H1 (cell line): Measurements from ENCODE around the gene CD200R1L. TPM values are rescaled to one million over a fixed set of nuclear protein-coding genes. Genes with fewer than 3 reads are reported as not detected.

Source experiments
- CTCF ChIA-PET: fragments of 300-600 bp; sonication (Branson Sonifier 250); formaldehyde crosslinking; loops from one replicate; lab custom pipeline; 2021; ENCODE audit not compliant: partially characterized antibody; lab: Charles Lee
- POLR2A ChIA-PET: fragments of 300-600 bp; sonication (Branson Sonifier 250); formaldehyde crosslinking; loops from one replicate; lab custom pipeline; 2021; ENCODE audit warnings: inconsistent platforms; ENCODE audit not compliant: partially characterized antibody; lab: Charles Lee
- DNase-seq, 2 experiments: peaks; one replicate each; pipeline versions ENCODE4 v3.0.0 to v3.0.0-alpha.2; 2010 to 2022; ENCODE audit warnings: low spot score in 2 of 2, low read depth in 1 of 2, mixed read lengths in 1 of 2
- FAIRE-seq: peaks from 2 replicates; lab custom pipeline; 2011; peaks lifted over from hg19 to GRCh38; lab: Jason Lieb, UNC
- H2AFZ ChIP-seq: 2 replicates; pipeline ENCODE4 v1.8.1; 2012; ENCODE audit warnings: low read length, inconsistent platforms
- H2AK5ac ChIP-seq: 2 replicates; pipeline ENCODE4 v1.6.1; 2013; ENCODE audit warnings: low read depth, low read length
- H2BK120ac ChIP-seq: replicated peaks from 2 replicates; pipeline ENCODE3; 2013; ENCODE audit warnings: low read depth, low read length, inconsistent platforms
- H2BK12ac ChIP-seq: 2 replicates; pipeline ENCODE4 v1.6.1; 2013; ENCODE audit warnings: low read depth, low read length
- H2BK15ac ChIP-seq: 2 replicates; pipeline ENCODE4 v1.6.1; 2013; ENCODE audit warnings: low read length
- H2BK20ac ChIP-seq: 2 replicates; pipeline ENCODE4 v1.6.1; 2013; ENCODE audit warnings: low read length
- H2BK5ac ChIP-seq: 2 replicates; pipeline ENCODE4 v1.6.1; 2013; ENCODE audit warnings: low read depth, low read length
- H3K14ac ChIP-seq: 2 replicates; pipeline ENCODE4 v1.6.1; 2013; ENCODE audit warnings: inconsistent platforms; ENCODE audit not compliant: insufficient read length
- H3K18ac ChIP-seq: 2 replicates; pipeline ENCODE4 v1.6.1; 2013; ENCODE audit warnings: low read length; ENCODE audit errors: extremely low read depth
- H3K23ac ChIP-seq: 2 replicates; pipeline ENCODE4 v1.6.1; 2013; ENCODE audit warnings: inconsistent platforms; ENCODE audit not compliant: insufficient read length
- H3K23me2 ChIP-seq: 2 replicates; pipeline ENCODE4 v1.6.1; 2013; ENCODE audit warnings: low read depth, low read length
- H3K27ac ChIP-seq: 2 replicates; pipeline ENCODE4 v1.6.1; 2011; ENCODE audit warnings: low read depth, low read length, inconsistent platforms
- H3K27me3 ChIP-seq, 4 experiments: replicated peaks in 1 of 4; 1 replicate in 1 of 4; 2 replicates in 3 of 4; pipeline versions ENCODE4 v1.6.1 to v1.8.1; 2011 to 2013; ENCODE audit warnings: low read length in 3 of 4, mild to moderate bottlenecking in 3 of 4, inconsistent platforms in 2 of 4, mixed read lengths in 2 of 4, moderate library complexity in 1 of 4; ENCODE audit not compliant: control insufficient read depth in 3 of 4, insufficient read depth in 3 of 4; ENCODE audit errors: extremely low read depth in 1 of 4
- H3K36me3 ChIP-seq, 4 experiments: 2 replicates each; pipeline versions ENCODE4 v1.6.1 to v1.8.1; 2011 to 2013; ENCODE audit warnings: mild to moderate bottlenecking in 4 of 4, low read length in 3 of 4, moderate library complexity in 2 of 4, control low read depth in 1 of 4, inconsistent platforms in 1 of 4; ENCODE audit not compliant: insufficient read depth in 4 of 4, control insufficient read depth in 2 of 4
- H3K4ac ChIP-seq: replicated peaks from 2 replicates; pipeline ENCODE3; 2013; ENCODE audit warnings: low read length, low read depth, mixed read lengths, inconsistent platforms; ENCODE audit not compliant: insufficient read length
- H3K4me1 ChIP-seq, 4 experiments: replicated peaks in 1 of 4; 1 replicate in 1 of 4; 2 replicates in 3 of 4; pipeline versions ENCODE4 v1.6.1 to v1.8.1; 2011 to 2013; ENCODE audit warnings: low read length in 3 of 4, inconsistent platforms in 2 of 4, mixed read lengths in 1 of 4; ENCODE audit not compliant: insufficient read depth in 4 of 4, control insufficient read depth in 3 of 4
- H3K4me2 ChIP-seq, 2 experiments: 2 replicates each; pipeline versions ENCODE4 v1.6.1 to v1.8.1; 2011 to 2013; ENCODE audit warnings: low read depth in 2 of 2, low read length in 2 of 2, control low read depth in 1 of 2, inconsistent platforms in 1 of 2, mild to moderate bottlenecking in 1 of 2; ENCODE audit not compliant: insufficient read depth in 1 of 2
- H3K4me3 ChIP-seq, 4 experiments: fragments of 200-600, 300-600 bp in 1 of 4; sonication (generic), shearing (Covaris generic), sonication (Bioruptor Twin) in 1 of 4; 2 replicates each; pipeline versions ENCODE4 v1.5.1 to v1.8.1; 2011 to 2016; ENCODE audit warnings: low read length in 4 of 4, low read depth in 3 of 4, control low read depth in 2 of 4, inconsistent platforms in 2 of 4, mild to moderate bottlenecking in 2 of 4, mixed read lengths in 1 of 4, moderate library complexity in 1 of 4; ENCODE audit not compliant: insufficient read depth in 2 of 4; ENCODE audit errors: extremely low read depth in 1 of 4
- H3K56ac ChIP-seq: replicated peaks from 2 replicates; pipeline ENCODE3; 2013; ENCODE audit warnings: low read depth, mild to moderate bottlenecking, mixed read lengths, low read length, inconsistent platforms; ENCODE audit not compliant: insufficient read length
- H3K79me1 ChIP-seq: 2 replicates; pipeline ENCODE4 v1.6.1; 2013; ENCODE audit warnings: low read depth, low read length, control low read depth
- H3K79me2 ChIP-seq, 2 experiments: 2 replicates each; pipeline versions ENCODE4 v1.6.1 to v1.8.1; 2012 to 2013; ENCODE audit warnings: low read length in 2 of 2, mild to moderate bottlenecking in 2 of 2, inconsistent platforms in 1 of 2; ENCODE audit not compliant: insufficient read depth in 2 of 2, control insufficient read depth in 1 of 2
- H3K9ac ChIP-seq, 4 experiments: replicated peaks in 1 of 4; 1 replicate in 1 of 4; 2 replicates in 3 of 4; pipeline versions ENCODE4 v1.6.1 to v1.8.1; 2011 to 2013; ENCODE audit warnings: low read depth in 3 of 4, low read length in 3 of 4, control low read depth in 2 of 4, mild to moderate bottlenecking in 2 of 4, moderate library complexity in 2 of 4, inconsistent platforms in 1 of 4; ENCODE audit errors: extremely low read depth in 1 of 4
- H3K9me3 ChIP-seq, 2 experiments: 2 replicates each; pipeline versions ENCODE4 v1.6.1 to v1.8.1; 2012 to 2013; ENCODE audit warnings: mild to moderate bottlenecking in 2 of 2, moderate library complexity in 2 of 2, control low read depth in 1 of 2, inconsistent platforms in 1 of 2, low read depth in 1 of 2, low read length in 1 of 2, mixed read lengths in 1 of 2; ENCODE audit not compliant: insufficient read depth in 2 of 2
- H4K20me1 ChIP-seq, 2 experiments: replicated peaks in 1 of 2; 2 replicates each; pipeline versions ENCODE3 to v1.8.1; 2011 to 2013; ENCODE audit warnings: inconsistent platforms in 2 of 2, low read length in 2 of 2, mild to moderate bottlenecking in 1 of 2; ENCODE audit not compliant: insufficient read depth in 2 of 2, control insufficient read depth in 1 of 2
- H4K5ac ChIP-seq: 2 replicates; pipeline ENCODE4 v1.6.1; 2013; ENCODE audit warnings: low read length, low read depth, mixed read lengths, inconsistent platforms; ENCODE audit not compliant: insufficient read length
- H4K8ac ChIP-seq: 2 replicates; pipeline ENCODE4 v1.8.0; 2013; ENCODE audit warnings: mild to moderate bottlenecking, moderate library complexity, low read length, inconsistent platforms; ENCODE audit not compliant: insufficient read depth; ENCODE audit errors: extremely low read depth
- H4K91ac ChIP-seq: replicated peaks from 2 replicates; pipeline ENCODE3; 2013; ENCODE audit warnings: low read length, mixed read lengths, inconsistent platforms; ENCODE audit not compliant: insufficient read length
- CEBPB ChIP-seq: IDR thresholded peaks from 2 replicates; pipeline ENCODE4 v1.6.1; 2012; ENCODE audit warnings: low read depth, low read length
- EGR1 ChIP-seq: IDR thresholded peaks from 2 replicates; pipeline ENCODE4 v1.6.1; 2011; ENCODE audit warnings: low read depth, low read length, borderline replicate concordance
- HDAC2 ChIP-seq, 2 experiments: fragments of 300-600 bp in 1 of 2; sonication (generic) in 1 of 2; IDR thresholded peaks; 2 replicates each; pipeline ENCODE4 v1.6.1; 2011 to 2012; ENCODE audit warnings: low read depth in 2 of 2, low read length in 2 of 2, mild to moderate bottlenecking in 2 of 2, moderate library complexity in 2 of 2, borderline replicate concordance in 1 of 2, inconsistent platforms in 1 of 2
- KDM1A ChIP-seq: fragments of 200-600, 300-600 bp; sonication (generic); IDR thresholded peaks from 2 replicates; pipeline ENCODE4 v1.7.1; 2016; ENCODE audit warnings: mild to moderate bottlenecking, low read length, borderline replicate concordance
- SIN3A ChIP-seq, 2 experiments: IDR thresholded peaks in 1 of 2; conservative IDR thresholded peaks in 1 of 2; 2 replicates each; pipeline ENCODE4 v1.6.1; 2011 to 2012; ENCODE audit warnings: low read length in 2 of 2, improper control_type of control experiment in 1 of 2, low read depth in 1 of 2, mild to moderate bottlenecking in 1 of 2
- SUZ12 ChIP-seq: fragments of 200-600 bp; sonication (generic); IDR thresholded peaks from 2 replicates; pipeline ENCODE4 v1.6.1; 2012; ENCODE audit warnings: mild to moderate bottlenecking, inconsistent platforms, low read length, moderate library complexity, mixed read lengths
- YY1 ChIP-seq: IDR thresholded peaks from 2 replicates; pipeline ENCODE4 v1.6.1; 2011; ENCODE audit warnings: low read depth, mild to moderate bottlenecking, low read length
- WGBS, 2 experiments: shearing (Covaris generic) in 1 of 2; methylation state at CpG; one replicate each; pipeline versions ENCODE4 v1.1.6 to v1.1.7; 2013 to 2015; ENCODE audit warnings: low lambda C conversion rate in 2 of 2, mixed read lengths in 2 of 2, inconsistent platforms in 1 of 2, low coverage in 1 of 2, missing lambda C conversion rate in 1 of 2; ENCODE audit not compliant: insufficient replicate concordance in 2 of 2, insufficient coverage in 1 of 2, insufficient read length in 1 of 2; ENCODE audit errors: extremely low coverage in 1 of 2, missing lambda C conversion rate in 1 of 2; 5-methylcytosine and 5-hydroxymethylcytosine counted together
- polyA plus RNA-seq, 7 experiments: library from polyadenylated mRNA; depleted of rRNA in 3 of 7; stranded (reverse) in 5 of 7; unstranded in 2 of 7; fragments of >200 nt in 5 of 7; fragments of 200-250 nt in 2 of 7; gene quantifications; 1 replicate in 5 of 7; 2 replicates in 1 of 7; 4 replicates in 1 of 7; pipeline versions ENCODE4 v1.2.1 to v1.2.3, GENCODE V29; 2011 to 2013; ENCODE audit warnings: missing spikeins in 2 of 7, mixed read lengths in 2 of 7
- total RNA-seq: library from RNA; stranded (reverse); fragmentation: NEBNext Ultra II Directional; extraction: Animal tissue kit (Norgen Biotek cat#: 25700); gene quantifications from 2 replicates; pipeline ENCODE4 v1.2.1, GENCODE V29; 2021
- TF ChIP-seq, protein P1 (sequence below): IDR thresholded peaks from 2 replicates; pipeline ENCODE4 v1.6.1; 2012; ENCODE audit warnings: inconsistent platforms
- TF ChIP-seq, protein P2 (sequence below): IDR thresholded peaks from 2 replicates; pipeline ENCODE4 v1.6.1; 2012; ENCODE audit warnings: low read length, inconsistent platforms

The CD200R1L gene
- total and polyA plus RNA-seq, 2 of the 8 experiments (the other 6 are each of a cell fraction or from before 2014, with no cell fraction given), result not detected

- Histone ChIP-seq H3K79me1 (no peaks in the 10 kb centered on the region), H3K14ac (no peak overlapping the region), H3K79me2 (no peaks in the 10 kb centered on the region), H2BK12ac (no peak overlapping the region), H3K27ac (no peak overlapping the region), H3K4ac (no peak overlapping the region), H2AFZ (peak overlapping the region; percentile 23; the same call in 1 of the 2 replicates), H4K20me1 (no peaks in the 10 kb centered on the region), H3K4me1 (no peaks in the 10 kb centered on the region), H3K9me3 (no peaks in the 10 kb centered on the region), H2BK20ac (no peak overlapping the region), H3K23ac (no peak overlapping the region), H4K8ac (no peak overlapping the region), H3K56ac (no peak overlapping the region), H4K5ac (no peak overlapping the region), H4K91ac (no peak overlapping the region), H2BK120ac (no peak overlapping the region), H3K18ac (no peak overlapping the region), H3K23me2 (no peaks in the 10 kb centered on the region), H2BK15ac (no peak overlapping the region), H2BK5ac (no peak overlapping the region), H3K27me3 (no peaks in the 10 kb centered on the region), H3K4me3 (no peak overlapping the region), H3K9ac (no peak overlapping the region), H3K4me2 (no peak overlapping the region), H2AK5ac (no peak overlapping the region), H3K36me3 (no peaks in the 10 kb centered on the region)
- CTCF ChIA-PET, result interaction anchor here (0.6 to 1.9 kb wide), 8 partner anchors 8 to 210 kb away, joined by 3 to 5 read pairs (median 4); no protein-coding TSS in a partner anchor
- FAIRE-seq (no peak), DNase-seq (no peak)
- POLR2A ChIA-PET, result no interaction called here
- WGBS, 2 experiments, result 87% methylated on average over 4 of the region's 4 CpGs; no CpG with 5 or more reads in 1 of the 2 experiments
- TF ChIP-seq KDM1A (no peak), SIN3A (conservative IDR thresholded peaks at IDR 0.05 in 1 of 2, IDR thresholded peaks at IDR 0.05 in 1 of 2; ENCODE audit: low read depth in 1 of 2, low read length in 2 of 2) (no peak), EGR1 (no peak), YY1 (no peak), SUZ12 (no peak), CEBPB (no peak), HDAC2 (IDR thresholded peaks at IDR 0.05; ENCODE audit: borderline replicate concordance in 1 of 2, low read depth in 2 of 2, low read length in 2 of 2) (no peak)
- TF ChIP-seq, protein P1, sequence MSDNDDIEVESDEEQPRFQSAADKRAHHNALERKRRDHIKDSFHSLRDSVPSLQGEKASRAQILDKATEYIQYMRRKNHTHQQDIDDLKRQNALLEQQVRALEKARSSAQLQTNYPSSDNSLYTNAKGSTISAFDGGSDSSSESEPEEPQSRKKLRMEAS, result no peak
- TF ChIP-seq, protein P2, sequence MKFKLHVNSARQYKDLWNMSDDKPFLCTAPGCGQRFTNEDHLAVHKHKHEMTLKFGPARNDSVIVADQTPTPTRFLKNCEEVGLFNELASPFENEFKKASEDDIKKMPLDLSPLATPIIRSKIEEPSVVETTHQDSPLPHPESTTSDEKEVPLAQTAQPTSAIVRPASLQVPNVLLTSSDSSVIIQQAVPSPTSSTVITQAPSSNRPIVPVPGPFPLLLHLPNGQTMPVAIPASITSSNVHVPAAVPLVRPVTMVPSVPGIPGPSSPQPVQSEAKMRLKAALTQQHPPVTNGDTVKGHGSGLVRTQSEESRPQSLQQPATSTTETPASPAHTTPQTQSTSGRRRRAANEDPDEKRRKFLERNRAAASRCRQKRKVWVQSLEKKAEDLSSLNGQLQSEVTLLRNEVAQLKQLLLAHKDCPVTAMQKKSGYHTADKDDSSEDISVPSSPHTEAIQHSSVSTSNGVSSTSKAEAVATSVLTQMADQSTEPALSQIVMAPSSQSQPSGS, result no peak
Measured at GRCh38 chr3:112811131-112811884, 35.4 kb downstream of the CD200R1L start.
